SK-N-MC (cell line): ENCODE results near the gene TIFAB.

Source experiments
- EZH2 ChIP-seq: fragments of 200-600 bp; sonication (generic); IDR thresholded peaks from one replicate; pipeline ENCODE4 v1.6.1; 2017; ENCODE audit warnings: antibody characterized with exemption
- FOXP2 ChIP-seq: optimal IDR thresholded peaks from 2 replicates; pipeline ENCODE3; 2011; ENCODE audit warnings: mild to moderate bottlenecking, moderate library complexity; ENCODE audit not compliant: insufficient read depth; ENCODE audit errors: extremely low read length, control extremely low read depth
- POLR2AphosphoS5 ChIP-seq: IDR thresholded peaks from 2 replicates; pipeline ENCODE4 v1.6.1; 2012; ENCODE audit warnings: mild to moderate bottlenecking, low read depth, low read length, borderline replicate concordance

GRCh38 chr5:135448791-135449507 lies 3.2 kb downstream of the TIFAB start:
- TF ChIP-seq POLR2AphosphoS5 (no peak), EZH2 (no peak), FOXP2 (no peak)
